GM12873 (cell line): ENCODE results near the gene SLC22A23.

Experiments used
- TF ChIP-seq, protein P1 (sequence below): IDR thresholded peaks from 2 replicates; pipeline ENCODE4 v1.5.1; 2012; ENCODE audit warnings: low read depth, mild to moderate bottlenecking, moderate library complexity, low read length, control low read depth; ENCODE audit not compliant: insufficient read depth; ENCODE audit errors: missing control alignments

SLC22A23 gene

DNA sequence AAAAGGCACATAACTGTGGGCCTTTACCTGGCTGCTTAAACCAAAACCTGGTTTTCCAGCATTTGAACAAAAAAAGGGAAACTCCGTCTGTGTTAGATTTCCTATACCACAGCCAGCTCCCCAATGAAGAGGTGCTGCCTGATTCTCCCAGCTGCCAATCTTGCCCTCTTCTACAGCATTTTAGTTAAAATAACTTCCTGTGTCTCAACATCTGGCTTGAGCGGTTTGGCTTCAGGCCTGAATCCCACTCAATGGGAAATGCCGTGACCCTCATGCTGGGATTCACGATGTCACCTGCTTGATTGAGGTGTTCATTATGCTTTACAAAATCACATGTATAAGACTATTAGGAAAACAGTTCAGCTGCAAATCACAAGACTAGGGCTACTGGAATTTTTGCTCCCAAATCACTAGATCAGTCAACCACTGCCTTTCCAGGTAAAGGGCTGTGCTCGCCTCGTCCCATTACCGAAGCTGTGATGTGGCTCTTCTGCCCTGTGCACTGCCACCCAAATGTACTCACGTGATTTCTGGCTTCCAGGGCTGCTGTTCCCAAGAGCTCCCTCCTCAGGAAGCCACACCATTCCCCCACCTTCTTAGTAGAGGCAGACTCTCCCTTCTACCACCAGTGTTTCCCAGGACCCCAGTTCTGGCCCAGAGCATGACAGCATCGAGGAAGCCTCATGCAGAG is 103.5 kb downstream of the SLC22A23 start:
- TF ChIP-seq, protein P1, sequence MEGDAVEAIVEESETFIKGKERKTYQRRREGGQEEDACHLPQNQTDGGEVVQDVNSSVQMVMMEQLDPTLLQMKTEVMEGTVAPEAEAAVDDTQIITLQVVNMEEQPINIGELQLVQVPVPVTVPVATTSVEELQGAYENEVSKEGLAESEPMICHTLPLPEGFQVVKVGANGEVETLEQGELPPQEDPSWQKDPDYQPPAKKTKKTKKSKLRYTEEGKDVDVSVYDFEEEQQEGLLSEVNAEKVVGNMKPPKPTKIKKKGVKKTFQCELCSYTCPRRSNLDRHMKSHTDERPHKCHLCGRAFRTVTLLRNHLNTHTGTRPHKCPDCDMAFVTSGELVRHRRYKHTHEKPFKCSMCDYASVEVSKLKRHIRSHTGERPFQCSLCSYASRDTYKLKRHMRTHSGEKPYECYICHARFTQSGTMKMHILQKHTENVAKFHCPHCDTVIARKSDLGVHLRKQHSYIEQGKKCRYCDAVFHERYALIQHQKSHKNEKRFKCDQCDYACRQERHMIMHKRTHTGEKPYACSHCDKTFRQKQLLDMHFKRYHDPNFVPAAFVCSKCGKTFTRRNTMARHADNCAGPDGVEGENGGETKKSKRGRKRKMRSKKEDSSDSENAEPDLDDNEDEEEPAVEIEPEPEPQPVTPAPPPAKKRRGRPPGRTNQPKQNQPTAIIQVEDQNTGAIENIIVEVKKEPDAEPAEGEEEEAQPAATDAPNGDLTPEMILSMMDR: no peak

DNA sequence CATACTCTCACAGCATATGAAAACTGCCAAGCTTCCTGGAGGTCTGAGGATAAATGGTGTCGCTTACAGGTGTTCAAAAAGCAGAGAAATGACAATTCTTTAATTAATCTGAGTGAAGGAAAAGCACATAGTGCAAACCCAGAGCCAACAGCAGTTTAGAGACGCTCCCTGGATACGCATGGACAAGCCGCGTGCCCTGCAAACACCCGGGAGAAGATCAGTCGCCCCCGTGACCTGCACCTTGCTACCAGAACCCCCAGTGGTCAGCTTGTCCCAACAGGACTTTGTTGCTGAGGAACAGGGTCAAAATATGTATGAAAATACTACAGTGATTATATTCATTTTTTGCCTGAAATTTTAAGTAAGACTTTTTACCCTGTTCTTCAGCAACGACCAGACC is 104.2 kb downstream of the SLC22A23 start:
- TF ChIP-seq, protein P1: no peak

DNA sequence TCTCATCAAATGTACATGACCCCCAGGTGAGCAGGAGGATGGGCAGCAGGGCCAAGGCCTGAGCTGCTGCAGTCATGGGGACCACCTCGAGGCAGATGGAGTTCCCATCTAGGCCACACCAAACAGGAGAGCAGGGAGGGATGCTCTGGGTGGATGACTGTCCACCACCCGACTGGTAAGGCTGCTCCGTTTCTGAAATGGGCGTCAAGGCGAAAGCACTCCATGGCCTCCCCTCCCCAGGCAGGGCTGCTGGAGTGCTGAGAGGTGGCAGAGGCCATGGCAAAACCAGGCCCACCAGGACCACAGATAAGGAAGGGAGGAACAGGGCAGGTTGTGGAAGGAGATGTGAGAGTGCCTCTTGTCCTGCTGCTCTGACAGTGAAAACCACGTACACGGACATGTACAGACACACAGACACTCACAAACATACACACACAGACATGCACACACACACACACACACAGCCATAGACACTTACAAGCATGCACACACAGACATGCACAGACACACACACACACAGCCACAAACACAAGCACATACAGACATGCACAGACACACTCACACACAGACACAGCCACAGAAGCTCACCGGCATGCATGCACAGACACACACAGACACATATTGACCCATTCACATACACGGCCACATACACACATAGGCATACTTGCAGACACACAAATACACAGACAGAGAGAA is 104.9 kb downstream of the SLC22A23 start:
- TF ChIP-seq, protein P1: no peak

DNA sequence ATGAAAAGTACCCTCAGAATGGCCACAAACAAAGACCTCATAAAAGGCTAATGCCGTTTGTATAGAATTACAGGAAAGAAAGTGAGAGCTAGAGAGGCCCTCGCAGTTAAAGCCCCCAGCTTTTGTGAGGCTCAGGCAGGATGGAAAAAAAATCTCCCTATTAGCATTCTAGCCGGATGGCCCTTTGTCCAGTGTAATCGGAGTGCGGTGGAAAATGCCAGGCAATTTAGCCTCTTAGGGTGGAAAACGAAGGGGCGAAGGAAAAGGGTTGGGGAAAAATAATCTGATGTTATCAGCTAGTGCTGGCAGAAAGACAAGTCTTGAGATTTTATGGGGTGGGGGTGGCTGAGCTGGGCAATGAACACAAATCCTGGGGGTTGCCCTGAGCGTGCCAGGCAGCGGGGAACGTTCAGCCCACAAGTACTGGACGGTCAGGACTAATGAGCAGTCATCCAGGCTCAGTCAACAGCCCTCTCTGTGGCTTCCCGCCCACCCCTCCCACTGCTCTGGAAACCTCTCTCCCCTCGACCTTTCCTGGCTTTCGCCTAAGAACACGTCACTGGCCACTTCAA is 105.7 kb downstream of the SLC22A23 start:
- TF ChIP-seq, protein P1: no peak

DNA sequence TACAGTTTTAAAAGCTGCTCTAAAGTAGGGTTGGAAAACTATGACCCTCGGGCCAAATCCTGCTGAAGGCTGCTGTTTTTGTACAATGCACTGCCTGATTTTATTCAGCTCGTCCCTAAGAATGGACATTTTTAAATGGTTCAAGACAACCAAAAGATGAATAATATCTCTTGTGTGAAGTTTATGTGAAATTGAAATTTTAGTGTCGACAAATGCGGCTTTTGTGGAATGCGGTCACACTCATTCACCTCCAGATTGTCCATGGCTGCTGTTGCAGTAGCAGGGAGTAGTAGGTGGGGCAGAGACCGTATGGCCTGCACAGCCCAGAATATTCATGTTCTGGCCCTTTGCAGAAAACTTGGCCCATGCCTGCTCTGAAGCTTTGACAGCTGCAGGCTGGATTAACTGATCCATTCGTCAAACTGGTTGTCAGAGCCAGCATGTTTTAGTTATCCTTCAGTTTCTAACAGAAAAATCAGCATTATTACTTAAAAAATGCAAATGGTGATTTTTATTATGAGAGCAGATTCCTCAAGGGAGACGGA is 106.5 kb downstream of the SLC22A23 start:
- TF ChIP-seq, protein P1: no peak

DNA sequence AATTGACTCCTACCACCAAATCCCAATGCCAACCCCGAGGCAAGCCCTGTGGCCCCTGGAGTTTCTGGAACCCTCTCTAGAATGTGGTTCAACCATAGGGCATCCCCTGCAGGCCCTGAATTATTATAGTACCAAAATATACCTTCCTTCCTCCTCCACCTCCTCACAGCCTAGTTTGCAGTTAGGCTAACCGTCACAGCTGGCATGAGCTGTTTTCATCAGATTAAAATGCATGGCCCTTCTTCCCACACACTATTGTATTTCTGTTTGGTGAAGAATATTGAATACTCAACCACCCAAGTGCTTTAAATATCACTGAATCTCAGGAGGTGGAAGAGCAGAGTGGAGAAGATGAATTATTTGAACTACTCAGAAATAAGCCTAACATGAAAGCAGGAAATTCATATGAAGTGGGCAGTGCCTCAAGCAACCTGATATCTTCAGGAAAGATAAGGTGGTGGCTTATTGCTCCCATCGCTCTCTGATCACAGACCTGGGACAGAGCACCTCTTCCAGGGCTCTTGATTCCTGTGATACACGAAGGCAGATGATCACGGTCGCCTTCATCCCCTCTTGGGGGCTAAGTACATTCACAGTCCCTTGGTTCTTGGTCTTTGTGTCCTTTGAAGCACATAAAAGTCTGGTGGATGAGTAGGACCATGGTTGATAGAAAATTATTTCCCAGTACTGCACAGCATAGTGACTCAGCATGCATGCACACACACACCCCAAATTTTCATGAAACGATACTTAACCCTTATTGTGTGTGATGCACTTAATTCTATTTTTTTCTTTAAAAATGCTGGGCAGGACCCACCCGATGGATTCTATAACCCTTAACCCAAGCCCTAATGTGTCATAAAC is 107.2 kb downstream of the SLC22A23 start:
- TF ChIP-seq, protein P1: no peak
